Breast epithelium (tissue), 4 donors: ENCODE measurements around the gene MRO. TPM values are rescaled to one million over a fixed set of nuclear protein-coding genes. Genes with fewer than 3 reads are reported as not detected.
"Not testable (repeated sequence)": the region's sequence is repeated elsewhere in the genome, so short reads cannot be mapped to it uniquely, and the experiment has no call there.

Experiments used
- DNase-seq, 2 donors: peaks; one replicate each; pipeline ENCODE4 v3.0.0-alpha.2; 2019; ENCODE audit warnings: low spot score in 2 of 2
- H3K27ac ChIP-seq, 2 donors: fragments of 200-600 bp; sonication (generic) in 1 of 2; one replicate each; pipeline ENCODE4 v1.5.1; 2016 to 2019; ENCODE audit warnings: mild to moderate bottlenecking in 1 of 2
- H3K27me3 ChIP-seq, 2 donors: fragments of 200-600 bp; sonication (generic) in 1 of 2; one replicate each; pipeline versions ENCODE4 v1.5.1 to v1.6.0; 2017 to 2019; ENCODE audit warnings: control low read depth in 1 of 2, mild to moderate bottlenecking in 1 of 2
- H3K36me3 ChIP-seq: fragments of 200-600 bp; one replicate; pipeline ENCODE4 v1.5.1; 2019
- H3K4me1 ChIP-seq, 2 donors: fragments of 200-600 bp; sonication (generic); one replicate each; pipeline ENCODE4 v1.5.1; 2016 to 2019; ENCODE audit warnings: control low read depth in 1 of 2
- H3K4me3 ChIP-seq, 3 donors: fragments of 200-600 bp; sonication (generic); 1 replicate in 2 of 3; 2 replicates in 1 of 3; pipeline ENCODE4 v1.5.1; 2016 to 2019; ENCODE audit warnings: mild to moderate bottlenecking in 3 of 3, moderate library complexity in 2 of 3
- H3K9me3 ChIP-seq, 2 donors: fragments of 200-600 bp; sonication (generic) in 1 of 2; one replicate each; pipeline ENCODE4 v1.5.1; 2016 to 2019; ENCODE audit warnings: control low read depth in 1 of 2
- CTCF ChIP-seq, 3 donors: fragments of 450-650 bp; IDR thresholded peaks; one replicate each; pipeline ENCODE4 v1.5.1; 2016 to 2017; ENCODE audit warnings: antibody characterized with exemption in 3 of 3, mild to moderate bottlenecking in 3 of 3, moderate library complexity in 3 of 3
- POLR2A ChIP-seq: fragments of 450-650 bp; IDR thresholded peaks from one replicate; pipeline ENCODE4 v1.6.1; 2016; ENCODE audit warnings: antibody characterized with exemption, mild to moderate bottlenecking, moderate library complexity
- POLR2AphosphoS5 ChIP-seq, 3 donors: sonication (generic); formaldehyde crosslinking; IDR thresholded peaks; one replicate each; pipeline ENCODE4 v1.6.1; 2017; ENCODE audit warnings: antibody characterized with exemption in 3 of 3
- intact Hi-C: fragments of 100-400 bp; cut with DNase I; formaldehyde crosslinking; loops from one replicate; pipeline ENCODE4 v1.15.1; 2023; ENCODE audit warnings: low total_unique reads
- total RNA-seq, 3 donors: library from RNA; depleted of rRNA; stranded (reverse); fragments of >200 nt; gene quantifications; one replicate each; pipeline ENCODE4 v1.1.0, GENCODE V29; 2016

MRO gene
- total RNA-seq, 3 donors from 2014 or later, result 0.59 to 3.0 (median 0.66) TPM

DNA sequence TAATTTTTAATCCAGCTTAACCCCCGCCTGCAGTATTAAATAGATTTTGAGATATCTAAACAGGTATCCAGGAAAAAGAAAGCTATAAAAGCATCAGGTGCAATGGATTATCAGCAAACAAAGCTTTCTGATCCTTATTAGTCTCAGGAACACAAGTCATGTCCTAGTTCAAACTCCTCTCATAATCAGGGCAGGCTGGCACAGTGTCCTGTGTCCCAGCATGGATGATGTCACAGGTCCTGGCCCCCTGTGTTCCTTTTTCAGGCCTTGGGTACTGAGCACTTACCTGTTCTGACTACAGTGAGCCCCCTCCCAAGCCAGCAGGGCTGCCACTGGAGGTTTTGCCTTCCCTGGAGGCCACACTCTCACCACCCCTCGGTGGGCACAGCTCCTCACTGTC is 19.5 kb upstream of the MRO start:
- intact Hi-C loops, result no loop called here

GRCh38 chr18:50836521-50836957 is 16.7 kb upstream of the MRO start:
- Histone ChIP-seq H3K27ac (no peak overlapping the region), H3K36me3 (no peaks in the 10 kb centered on the region), H3K4me1 (no peaks in the 10 kb centered on the region), H3K27me3 (no peaks in the 10 kb centered on the region), H3K4me3 (no peak overlapping the region), H3K9me3 (no peaks in the 10 kb centered on the region)
- no peak for TF ChIP-seq POLR2AphosphoS5 (IDR thresholded peaks at IDR 0.05)
- no peak for TF ChIP-seq CTCF (IDR thresholded peaks at IDR 0.05)
- TF ChIP-seq POLR2A, result no peak
- intact Hi-C loops, result no loop called here
- no peak for DNase-seq

More for the DNA sequence above, 19.5 kb upstream of the MRO start:
- H3K4me3 ChIP-seq, result no peak overlapping the region
- no peak overlapping the region for H3K27ac ChIP-seq
- H3K4me1 ChIP-seq, result no peaks in the 10 kb centered on the region
- no peaks in the 10 kb centered on the region for H3K36me3 ChIP-seq
- TF ChIP-seq POLR2A, result no peak
- TF ChIP-seq POLR2AphosphoS5 (IDR thresholded peaks at IDR 0.05), result no peak
- TF ChIP-seq CTCF (IDR thresholded peaks at IDR 0.05), result no peak
- H3K9me3 ChIP-seq, result no peaks in the 10 kb centered on the region
- no peaks in the 10 kb centered on the region for H3K27me3 ChIP-seq
- DNase-seq, result no peak

DNA sequence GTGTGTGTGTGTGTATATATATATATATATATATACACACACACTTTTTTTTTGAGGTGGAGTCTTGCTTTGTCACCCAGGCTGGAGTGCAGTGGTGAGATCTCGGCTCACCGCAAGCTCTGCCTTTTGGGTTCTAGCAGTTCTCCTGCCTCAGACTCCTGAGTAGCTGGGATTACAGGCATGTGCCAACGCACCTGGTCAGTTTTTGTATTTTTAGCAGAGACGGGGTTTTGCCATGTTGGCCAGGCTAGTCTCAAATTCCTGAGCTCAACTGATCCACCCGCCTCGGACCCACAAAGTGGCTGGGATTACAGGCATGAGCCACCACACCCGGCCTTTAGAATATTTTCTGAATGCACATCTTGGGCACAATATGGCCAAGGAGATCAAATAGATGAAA is 13.7 kb upstream of the MRO start:
- intact Hi-C loops, result loop anchor here (5.0 kb wide), 1 partner anchor 526 kb away; no protein-coding TSS in a partner anchor
- DNase-seq, H3K36me3 ChIP-seq, H3K4me1 ChIP-seq, H3K9me3 ChIP-seq, H3K27me3 ChIP-seq, H3K27ac ChIP-seq, H3K4me3 ChIP-seq: not testable (repeated sequence)

DNA sequence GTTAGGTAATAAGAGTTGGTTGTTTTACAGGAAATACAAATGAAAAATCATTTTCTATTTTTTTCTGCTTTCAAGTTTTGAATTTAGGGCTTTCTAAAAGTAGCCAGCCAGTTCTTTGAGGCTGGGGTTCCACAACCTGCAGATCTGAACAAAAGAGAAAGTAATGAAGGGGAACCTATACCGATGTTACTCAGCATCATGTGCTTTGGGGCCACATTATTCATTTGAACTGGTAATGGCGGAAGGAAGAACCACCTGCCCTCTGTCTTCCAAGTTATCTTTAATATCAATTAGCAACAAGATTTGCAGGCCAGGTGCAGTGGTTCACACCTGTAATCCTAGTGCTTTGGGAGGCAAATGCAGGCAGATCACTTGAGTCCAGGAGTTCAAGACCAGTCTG is 12.9 kb upstream of the MRO start:
- intact Hi-C loops, result loop anchor here (5.0 kb wide), 1 partner anchor 525 kb away; no protein-coding TSS in a partner anchor
- DNase-seq, result no peak
- Histone ChIP-seq H3K9me3 (no peaks in the 10 kb centered on the region), H3K4me1 (no peaks in the 10 kb centered on the region), H3K27me3 (no peaks in the 10 kb centered on the region), H3K36me3 (no peaks in the 10 kb centered on the region), H3K4me3 (no peak overlapping the region), H3K27ac (no peak overlapping the region)
- no peak for TF ChIP-seq POLR2A
- no peak for TF ChIP-seq POLR2AphosphoS5 (IDR thresholded peaks at IDR 0.05)
- no peak for TF ChIP-seq CTCF (IDR thresholded peaks at IDR 0.05)

GRCh38 chr18:50830544-50830943 is 10.7 kb upstream of the MRO start:
- Histone ChIP-seq H3K4me1 (no peaks in the 10 kb centered on the region), H3K36me3 (no peaks in the 10 kb centered on the region), H3K27ac (no peak overlapping the region), H3K4me3 (no peak overlapping the region), H3K27me3 (no peaks in the 10 kb centered on the region), H3K9me3 (no peaks in the 10 kb centered on the region)
- no peak for DNase-seq
- TF ChIP-seq POLR2AphosphoS5 (IDR thresholded peaks at IDR 0.05) (no peak), CTCF (IDR thresholded peaks at IDR 0.05) (no peak), POLR2A (no peak)
- intact Hi-C loops, result loop anchor here (5.0 kb wide), 1 partner anchor 523 kb away; no protein-coding TSS in a partner anchor

- Histone ChIP-seq H3K9me3 (no peaks in the 10 kb centered on the region), H3K4me1 (no peaks in the 10 kb centered on the region), H3K27ac (no peak overlapping the region), H3K4me3 (no peak overlapping the region), H3K36me3 (no peaks in the 10 kb centered on the region), H3K27me3 (no peaks in the 10 kb centered on the region)
- no peak for TF ChIP-seq POLR2AphosphoS5 (IDR thresholded peaks at IDR 0.05)
- TF ChIP-seq POLR2A, result no peak
- no peak for TF ChIP-seq CTCF (IDR thresholded peaks at IDR 0.05)
- no peak for DNase-seq
- intact Hi-C loops, result loop anchor here (5.0 to 10.0 kb wide), 2 partner anchors 522 to 1475 kb away; no protein-coding TSS in a partner anchor
Observed at GRCh38 chr18:50829644-50830043, 9.8 kb upstream of the MRO start.
